IMR-90 (cell line): ENCODE data around the gene TRMT1.

Source experiments
- ELK1 ChIP-seq: fragments of 150-350 bp; IDR thresholded peaks from 2 replicates; pipeline ENCODE4 v1.6.1; 2016; ENCODE audit warnings: low read depth, mild to moderate bottlenecking, low read length, moderate library complexity, borderline replicate concordance
- FOS ChIP-seq: fragments of 150-350 bp; IDR thresholded peaks from 2 replicates; pipeline ENCODE4 v1.6.1; 2016; ENCODE audit warnings: low read depth, low read length
- MAFK ChIP-seq: IDR thresholded peaks from 2 replicates; pipeline ENCODE4 v1.6.1; 2012; ENCODE audit warnings: low read depth, low read length, improper control_type of control experiment
- POLR2A ChIP-seq: IDR thresholded peaks from 2 replicates; pipeline ENCODE4 v1.6.1; 2012; ENCODE audit warnings: mild to moderate bottlenecking, low read depth, low read length
- RAD21 ChIP-seq: IDR thresholded peaks from 2 replicates; pipeline ENCODE4 v1.6.1; 2012; ENCODE audit warnings: low read length, improper control_type of control experiment
- RCOR1 ChIP-seq: IDR thresholded peaks from 2 replicates; pipeline ENCODE4 v1.6.1; 2012; ENCODE audit warnings: mild to moderate bottlenecking, low read length, improper control_type of control experiment; ENCODE audit not compliant: insufficient replicate concordance
- RFX5 ChIP-seq: IDR thresholded peaks from 2 replicates; pipeline ENCODE4 v1.8.0; 2012; ENCODE audit warnings: low read depth, mild to moderate bottlenecking, low read length, moderate library complexity
- SMC3 ChIP-seq: fragments of 150-350 bp; IDR thresholded peaks from 2 replicates; pipeline ENCODE4 v1.6.1; 2016; ENCODE audit warnings: low read depth, mild to moderate bottlenecking, antibody characterized with exemption, low read length, moderate library complexity
- TF ChIP-seq, protein P1 (sequence below): conservative IDR thresholded peaks from 2 replicates; pipeline ENCODE4 v1.5.1; 2012; ENCODE audit warnings: mild to moderate bottlenecking, low read depth, low read length, improper control_type of control experiment
- TF ChIP-seq, protein P2 (sequence below): fragments of 150-350 bp; IDR thresholded peaks from 2 replicates; pipeline ENCODE4 v1.6.1; 2017; ENCODE audit warnings: mild to moderate bottlenecking, antibody characterized with exemption, low read length, low read depth

DNA sequence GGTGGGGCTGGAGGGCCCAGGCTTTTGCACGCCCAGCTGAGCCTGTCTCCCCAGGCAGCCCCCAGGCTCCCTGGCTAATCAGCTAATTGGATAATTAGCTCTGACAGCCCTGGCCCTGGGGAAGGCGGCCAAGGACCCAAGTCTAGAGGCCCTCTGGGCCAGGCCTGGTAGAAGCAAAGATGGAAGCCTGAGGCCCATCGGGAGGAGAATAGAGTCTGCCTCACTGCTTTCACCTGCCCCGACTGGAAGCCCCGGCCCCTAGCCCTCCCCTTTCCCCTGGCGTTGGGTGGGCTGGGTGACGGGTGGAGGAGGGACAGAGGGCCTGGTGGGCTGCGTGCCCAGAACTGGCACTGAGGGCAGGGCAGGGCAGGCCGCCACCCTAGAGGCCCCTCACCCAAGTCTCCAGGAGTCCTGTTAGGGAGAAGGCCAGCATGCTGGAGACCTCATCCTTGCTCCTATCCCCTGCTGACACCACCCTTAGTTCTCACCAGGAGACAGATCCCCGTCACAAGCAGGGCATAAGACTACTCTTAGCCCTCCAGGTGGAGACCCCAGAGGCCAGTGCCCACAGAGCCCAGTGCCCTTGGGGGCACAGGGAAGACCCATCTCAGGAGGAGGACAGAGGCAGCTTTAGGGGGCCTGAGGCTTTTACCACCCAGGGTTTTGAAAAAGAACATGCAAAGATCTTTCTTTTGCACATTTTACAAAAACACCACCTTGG, 25.9 kb downstream of the TRMT1 start:
- TF ChIP-seq, protein P1, sequence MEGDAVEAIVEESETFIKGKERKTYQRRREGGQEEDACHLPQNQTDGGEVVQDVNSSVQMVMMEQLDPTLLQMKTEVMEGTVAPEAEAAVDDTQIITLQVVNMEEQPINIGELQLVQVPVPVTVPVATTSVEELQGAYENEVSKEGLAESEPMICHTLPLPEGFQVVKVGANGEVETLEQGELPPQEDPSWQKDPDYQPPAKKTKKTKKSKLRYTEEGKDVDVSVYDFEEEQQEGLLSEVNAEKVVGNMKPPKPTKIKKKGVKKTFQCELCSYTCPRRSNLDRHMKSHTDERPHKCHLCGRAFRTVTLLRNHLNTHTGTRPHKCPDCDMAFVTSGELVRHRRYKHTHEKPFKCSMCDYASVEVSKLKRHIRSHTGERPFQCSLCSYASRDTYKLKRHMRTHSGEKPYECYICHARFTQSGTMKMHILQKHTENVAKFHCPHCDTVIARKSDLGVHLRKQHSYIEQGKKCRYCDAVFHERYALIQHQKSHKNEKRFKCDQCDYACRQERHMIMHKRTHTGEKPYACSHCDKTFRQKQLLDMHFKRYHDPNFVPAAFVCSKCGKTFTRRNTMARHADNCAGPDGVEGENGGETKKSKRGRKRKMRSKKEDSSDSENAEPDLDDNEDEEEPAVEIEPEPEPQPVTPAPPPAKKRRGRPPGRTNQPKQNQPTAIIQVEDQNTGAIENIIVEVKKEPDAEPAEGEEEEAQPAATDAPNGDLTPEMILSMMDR: no peak
- TF ChIP-seq, protein P2, sequence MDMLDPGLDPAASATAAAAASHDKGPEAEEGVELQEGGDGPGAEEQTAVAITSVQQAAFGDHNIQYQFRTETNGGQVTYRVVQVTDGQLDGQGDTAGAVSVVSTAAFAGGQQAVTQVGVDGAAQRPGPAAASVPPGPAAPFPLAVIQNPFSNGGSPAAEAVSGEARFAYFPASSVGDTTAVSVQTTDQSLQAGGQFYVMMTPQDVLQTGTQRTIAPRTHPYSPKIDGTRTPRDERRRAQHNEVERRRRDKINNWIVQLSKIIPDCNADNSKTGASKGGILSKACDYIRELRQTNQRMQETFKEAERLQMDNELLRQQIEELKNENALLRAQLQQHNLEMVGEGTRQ: no peak
- TF ChIP-seq SMC3: no peak
- TF ChIP-seq POLR2A: no peak
- no peak for TF ChIP-seq FOS
- TF ChIP-seq ELK1: no peak
- no peak for TF ChIP-seq RCOR1
- no peak for TF ChIP-seq RAD21
- no peak for TF ChIP-seq MAFK
- no peak for TF ChIP-seq RFX5
